Suppressor macrophage treated with lipopolysaccharide for 4 hours (primary cell): ENCODE results near the gene NXPE1.

ENCODE experiments used
- DNase-seq: peaks from one replicate; pipeline ENCODE4 v3.0.0-alpha.2; 2020

Gene NXPE1

DNA sequence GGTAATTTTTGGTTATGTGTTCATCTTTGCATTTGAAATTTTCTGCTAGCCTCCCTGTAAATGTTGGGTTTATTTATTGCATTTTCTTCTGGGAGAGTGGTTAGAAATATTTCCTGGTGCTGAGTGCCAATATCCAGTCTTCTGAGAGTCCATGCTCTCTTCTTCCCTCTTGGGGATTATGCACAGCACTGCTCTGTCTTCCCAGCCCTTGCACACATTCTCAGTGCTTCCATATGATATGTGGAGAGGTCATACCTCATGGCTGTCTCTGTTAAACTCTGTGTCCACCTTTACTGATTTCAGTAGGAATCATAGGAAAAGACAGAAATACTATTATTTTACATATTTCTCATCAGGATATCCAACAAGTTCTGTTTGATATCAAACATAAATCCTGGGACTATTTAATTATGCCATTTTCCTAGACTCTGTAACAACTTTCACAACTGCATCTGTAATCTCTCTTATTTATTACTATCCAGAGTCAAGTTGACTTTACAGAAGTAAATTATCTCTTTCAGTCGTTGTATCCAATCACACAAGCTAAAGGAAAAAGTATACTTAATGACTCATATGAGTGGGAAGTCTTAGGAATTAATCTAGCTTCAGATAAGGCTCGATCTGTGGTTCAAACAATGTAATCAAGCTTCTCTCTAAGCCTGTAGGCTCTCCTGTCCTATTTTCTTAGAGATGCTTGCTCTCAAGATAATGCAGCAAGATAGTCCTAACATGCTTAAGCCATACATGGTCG lies 2.7 kb upstream of the NXPE1 start:
- DNase-seq, result no peak

DNA sequence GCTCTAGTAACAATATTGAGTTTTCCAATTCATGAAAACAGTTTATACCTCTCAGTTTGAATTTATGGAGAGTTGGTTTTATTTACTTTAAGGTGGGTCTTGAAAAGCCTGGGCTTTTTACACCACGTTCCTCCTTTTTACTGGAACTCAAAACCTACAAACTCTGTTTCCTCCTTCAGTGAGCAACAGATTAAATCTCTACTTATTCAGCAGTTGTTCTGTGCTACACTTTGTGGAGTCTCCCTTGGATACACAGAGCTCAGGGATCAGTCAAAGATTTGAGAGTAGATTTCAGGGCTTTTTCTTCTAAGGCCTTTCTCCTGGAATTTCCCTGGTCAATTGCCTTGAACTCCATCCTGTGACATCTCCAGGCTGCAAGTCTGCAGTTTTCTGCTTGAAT lies 3.5 kb downstream of the NXPE1 start:
- DNase-seq, result no peak

DNA sequence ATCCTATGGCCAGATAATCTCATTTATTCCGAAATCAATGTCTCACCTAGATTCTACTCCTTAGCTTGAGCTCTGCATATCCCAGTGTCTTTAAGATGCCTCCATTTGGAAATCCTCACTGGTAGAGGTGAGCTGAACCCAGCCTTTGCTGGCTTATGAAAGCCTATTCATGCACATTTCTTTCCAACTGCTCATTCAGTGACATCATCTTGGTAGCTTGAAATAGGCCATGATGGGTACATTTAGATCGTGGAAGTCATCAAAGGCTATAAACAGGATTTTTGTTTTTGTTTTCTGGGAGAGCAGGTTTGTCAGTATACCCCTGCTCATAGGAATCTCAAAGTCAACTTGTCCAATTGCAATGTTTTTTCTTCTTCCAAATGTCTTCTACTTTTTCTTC lies 6.0 kb downstream of the NXPE1 start:
- DNase-seq, result no peak

DNA sequence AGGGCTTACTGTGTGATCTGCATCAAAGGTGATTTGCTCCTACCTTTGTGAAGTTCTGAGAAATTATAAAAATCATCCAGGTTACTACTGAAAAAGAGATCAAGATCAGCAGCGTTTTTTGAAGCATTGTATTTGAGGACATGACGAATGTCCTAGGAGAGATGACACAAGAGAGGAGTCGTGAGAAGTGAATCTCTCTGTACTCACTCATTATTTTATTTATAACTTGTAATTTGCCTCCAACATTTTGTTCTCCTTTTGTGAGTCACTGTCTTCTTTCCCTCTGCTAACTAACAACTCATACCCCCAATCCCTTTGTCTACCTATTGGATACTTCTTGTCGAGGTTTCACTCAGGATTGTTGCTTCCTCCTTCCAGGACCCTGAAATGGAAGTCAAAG lies 8.6 kb downstream of the NXPE1 start:
- no peak for DNase-seq

DNA sequence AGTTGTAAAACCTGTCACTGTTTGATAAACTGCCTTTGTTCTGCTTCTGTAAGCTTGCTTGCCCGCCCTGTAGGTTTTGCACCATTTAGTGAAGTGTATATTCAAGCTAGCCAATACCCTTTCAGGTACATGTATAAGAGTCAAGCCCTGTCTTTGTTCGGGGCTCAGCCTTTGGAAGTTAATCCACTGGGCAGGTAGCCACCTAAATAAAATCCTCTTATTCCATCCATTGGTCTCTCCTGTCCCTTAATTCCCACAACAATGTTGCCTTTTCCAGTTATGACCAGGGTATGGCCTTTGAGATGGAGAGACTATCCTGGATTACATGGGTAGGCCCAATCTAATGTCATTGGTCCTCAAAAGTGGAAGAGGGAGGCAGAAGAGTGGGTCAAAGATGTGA lies 34.0 kb downstream of the NXPE1 start:
- no peak for DNase-seq

DNA sequence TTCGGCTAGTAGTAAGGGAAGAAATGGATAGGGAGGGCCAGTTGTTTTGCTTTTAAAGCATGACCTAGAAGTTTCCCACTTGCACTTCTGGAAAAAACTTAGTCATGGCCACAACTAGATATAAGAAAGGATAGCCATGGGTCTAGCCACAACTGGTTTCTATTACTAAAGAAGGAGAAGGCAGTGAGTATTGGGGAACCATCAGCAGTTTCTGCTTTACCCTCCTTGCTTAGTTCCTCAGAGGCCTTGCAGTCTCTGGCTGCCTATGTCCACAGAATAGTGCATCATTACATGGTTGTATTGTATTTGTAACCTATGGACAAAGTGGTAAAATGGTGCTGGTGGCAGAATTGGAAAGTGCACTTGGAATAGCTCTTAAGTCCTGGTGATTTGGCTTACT lies 35.6 kb downstream of the NXPE1 start:
- no peak for DNase-seq

DNA sequence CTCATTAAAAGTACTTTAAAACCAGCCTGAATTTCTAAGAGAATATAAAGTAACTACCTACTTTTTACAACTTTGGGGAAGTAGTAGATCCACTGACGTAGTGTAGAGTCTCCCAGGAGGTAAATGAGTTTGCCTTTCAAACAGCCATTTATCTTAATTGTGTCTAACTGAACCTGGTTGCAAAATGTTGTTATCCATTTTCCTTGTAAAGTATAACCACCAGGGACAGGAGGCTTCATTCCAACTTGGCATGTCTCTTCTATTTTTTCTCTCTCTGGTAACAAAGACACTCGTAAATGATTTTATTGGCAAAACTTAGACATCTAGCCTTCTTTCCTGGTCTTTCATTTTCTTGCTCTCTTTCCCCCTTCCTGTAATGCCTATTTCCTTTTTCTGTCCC lies 36.9 kb downstream of the NXPE1 start:
- no peak for DNase-seq

DNA sequence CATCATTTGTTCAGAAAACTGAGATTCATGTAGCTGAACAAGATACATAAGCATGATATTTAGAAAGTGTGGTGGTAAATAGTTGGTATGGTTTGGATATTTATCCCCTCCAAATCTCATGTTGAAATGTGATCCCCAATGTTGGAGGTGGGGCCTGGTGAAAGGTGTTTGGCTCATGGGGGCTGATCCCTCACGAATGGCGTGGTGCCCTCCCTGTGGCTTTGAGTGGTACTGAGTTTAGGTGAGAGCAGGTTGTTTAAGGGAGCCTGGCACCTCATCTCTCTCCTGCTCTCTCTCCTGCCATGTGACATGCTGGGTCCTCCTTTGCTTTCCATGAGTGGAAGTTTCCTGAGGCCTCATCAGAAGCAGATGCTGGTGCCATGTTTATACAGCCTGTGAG lies 48.1 kb downstream of the NXPE1 start:
- no peak for DNase-seq

DNA sequence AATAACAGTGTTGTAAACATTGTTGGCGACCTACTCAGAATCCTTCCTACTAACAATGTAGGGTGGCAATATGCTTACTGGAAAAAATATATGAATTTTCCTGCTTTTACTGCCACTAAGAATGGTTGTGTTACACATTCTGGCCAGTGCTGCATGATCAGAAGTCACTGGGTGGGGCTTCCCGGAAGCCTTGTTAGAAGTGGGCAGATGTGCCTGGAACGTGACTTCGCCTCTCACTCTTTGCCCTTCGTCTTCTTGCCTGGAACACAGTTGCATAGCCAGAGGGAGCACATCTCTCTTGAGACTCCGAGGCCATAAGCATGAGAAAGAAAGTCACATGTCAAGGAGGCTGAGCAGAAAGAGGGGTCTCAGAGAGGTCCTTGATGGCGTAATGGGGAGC lies 48.6 kb downstream of the NXPE1 start:
- DNase-seq, result no peak

DNA sequence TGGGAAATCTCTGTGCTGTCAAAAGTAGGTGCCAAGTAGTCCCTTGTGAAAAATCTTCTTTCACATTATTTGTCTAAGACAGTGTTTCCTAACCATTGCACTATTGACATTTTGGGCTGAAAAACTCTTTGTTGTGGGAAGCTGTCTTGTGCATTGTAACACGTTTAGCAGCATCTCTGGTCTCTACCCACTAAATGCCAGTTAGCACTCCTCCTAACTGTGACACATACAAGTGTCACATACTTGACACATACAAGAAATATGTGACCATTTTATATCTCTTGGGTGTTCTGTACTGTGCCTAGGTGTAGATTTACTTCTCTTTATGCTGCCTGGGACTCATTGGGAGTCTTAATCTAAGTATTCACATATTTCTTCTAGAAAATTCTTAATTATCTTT lies 57.8 kb downstream of the NXPE1 start:
- DNase-seq, result no peak

DNA sequence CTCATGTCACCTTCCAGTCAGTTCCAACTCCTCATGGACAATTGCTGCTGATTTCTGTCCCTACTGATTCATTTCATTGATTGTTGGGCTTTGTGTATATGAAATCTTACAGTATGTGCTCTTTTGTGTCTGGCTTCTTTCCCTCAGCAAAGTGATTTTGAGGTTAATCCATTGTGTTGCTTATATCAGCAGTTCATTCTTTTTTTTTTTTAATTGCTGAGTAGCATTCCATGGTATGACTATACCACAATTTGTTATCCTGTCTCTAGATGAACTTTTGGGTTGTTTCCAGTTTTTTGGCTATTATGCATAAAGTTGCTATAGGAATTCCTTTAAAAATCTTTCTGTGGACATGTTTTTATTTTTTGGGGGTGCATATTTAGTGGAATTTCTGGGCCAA lies 59.9 kb downstream of the NXPE1 start:
- DNase-seq, result no peak

DNA sequence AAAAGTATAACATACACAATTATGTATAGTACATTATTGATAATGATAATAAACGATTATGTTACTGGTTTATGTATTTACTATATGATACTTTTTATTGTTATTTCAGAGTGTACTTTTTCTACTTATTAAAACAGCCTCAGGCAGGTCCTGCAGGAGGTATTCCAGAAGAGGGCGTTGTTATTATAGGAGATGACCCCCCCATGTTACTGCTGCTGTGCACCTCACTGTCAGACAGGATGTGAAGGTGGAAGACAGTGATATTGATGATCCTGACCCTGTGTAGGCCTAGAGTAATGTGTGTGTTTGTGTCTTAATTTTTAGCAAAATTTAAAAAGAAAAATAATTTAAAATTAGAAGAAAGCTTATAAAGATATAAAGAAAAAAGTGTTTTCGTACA lies 62.8 kb downstream of the NXPE1 start:
- DNase-seq, result no peak

DNA sequence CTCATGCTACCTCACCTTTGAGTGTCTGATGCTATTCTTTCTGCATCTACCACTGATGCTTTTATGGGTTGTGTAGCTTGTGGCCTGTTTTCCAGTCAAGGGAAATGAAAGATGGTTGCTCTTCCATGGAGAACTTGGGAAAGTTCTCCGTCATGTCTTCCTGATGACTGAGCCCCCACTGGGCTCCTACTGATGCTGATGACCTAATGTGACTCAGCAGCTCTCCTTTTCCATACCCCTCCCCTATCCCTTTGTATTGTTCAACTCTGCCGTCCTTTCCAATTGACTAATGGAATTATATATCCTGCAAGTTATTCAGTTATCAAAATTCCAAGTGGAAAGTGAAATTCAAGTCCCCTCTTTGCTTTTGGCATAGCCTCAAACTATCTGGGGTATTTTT lies 75.8 kb downstream of the NXPE1 start:
- DNase-seq, result no peak

DNA sequence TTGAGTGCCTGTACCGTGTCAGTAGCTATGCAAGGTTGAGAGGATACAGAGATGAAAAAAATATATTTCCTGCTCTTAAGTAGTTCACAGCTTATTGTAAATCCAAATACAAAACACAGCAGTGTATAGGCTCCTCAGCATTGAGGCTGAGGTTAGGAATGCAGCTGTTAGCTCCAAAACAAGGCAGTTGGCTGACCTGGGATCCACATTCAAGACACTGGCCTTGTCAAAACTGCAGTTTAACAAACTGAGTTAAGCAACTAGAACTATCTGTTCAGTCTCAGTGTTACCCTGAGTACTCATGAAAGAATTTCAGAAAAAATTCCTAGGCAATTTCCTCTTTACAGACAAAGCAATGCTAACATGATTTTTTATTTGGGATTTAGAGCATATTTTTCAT lies 77.6 kb downstream of the NXPE1 start:
- DNase-seq, result no peak

DNA sequence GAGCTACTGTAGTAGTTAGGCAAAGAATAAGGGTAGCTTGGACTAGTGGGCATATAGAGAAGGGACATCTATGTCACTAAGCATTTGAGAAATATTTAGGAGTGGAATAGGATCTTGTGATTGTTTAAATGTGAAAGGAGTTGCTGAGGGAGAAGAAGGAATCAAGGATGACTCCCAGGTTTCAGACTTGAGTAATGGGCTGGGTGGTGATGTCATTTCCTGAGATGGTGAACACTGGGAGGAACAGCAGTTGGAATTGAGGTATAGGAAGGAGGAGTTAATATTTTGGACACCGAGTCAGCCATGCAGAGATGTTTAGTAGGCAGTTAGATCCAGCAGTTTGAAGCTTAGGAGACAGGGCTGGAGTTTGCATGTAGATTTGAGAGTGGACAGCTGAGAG lies 80.3 kb downstream of the NXPE1 start:
- DNase-seq, result no peak

DNA sequence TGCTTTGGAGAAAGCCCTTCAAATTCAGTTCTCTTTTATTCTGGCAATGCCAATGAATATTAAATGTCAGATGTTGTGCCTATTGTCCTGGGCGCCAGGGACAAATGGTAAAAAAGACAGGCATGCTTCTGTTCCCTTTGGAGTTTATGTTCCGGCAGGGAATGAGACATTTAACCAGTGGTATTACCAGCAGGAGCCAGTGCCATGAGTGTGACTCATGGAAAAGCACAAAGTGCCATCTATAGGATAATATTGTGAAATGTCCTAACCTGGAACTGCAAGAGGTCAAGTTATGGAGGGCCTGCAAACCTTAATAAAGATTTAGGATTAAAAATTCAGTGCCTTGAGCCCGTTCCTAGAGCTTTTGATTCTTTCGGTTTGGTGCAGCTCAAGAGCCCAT lies 80.9 kb downstream of the NXPE1 start:
- DNase-seq, result no peak

DNA sequence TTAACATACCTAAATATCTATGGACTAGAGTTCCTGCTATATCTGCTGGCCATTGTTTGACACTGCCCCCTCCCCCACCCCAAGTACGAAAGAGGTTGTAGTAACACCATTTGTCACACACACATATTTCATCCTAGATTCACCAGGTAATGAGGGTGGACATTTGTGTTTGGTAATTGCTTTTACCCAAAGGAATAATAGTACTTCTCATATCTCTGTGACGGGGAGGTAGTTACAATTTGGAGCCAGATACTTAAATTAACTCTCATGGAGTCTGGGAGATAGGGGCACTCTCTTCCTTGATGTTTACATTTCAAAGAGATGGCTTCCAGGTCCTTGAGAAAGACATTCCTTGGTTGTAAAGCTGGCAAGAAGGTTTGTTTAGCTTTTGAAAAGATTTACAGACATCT lies 81.7 kb downstream of the NXPE1 start:
- no peak for DNase-seq

DNA sequence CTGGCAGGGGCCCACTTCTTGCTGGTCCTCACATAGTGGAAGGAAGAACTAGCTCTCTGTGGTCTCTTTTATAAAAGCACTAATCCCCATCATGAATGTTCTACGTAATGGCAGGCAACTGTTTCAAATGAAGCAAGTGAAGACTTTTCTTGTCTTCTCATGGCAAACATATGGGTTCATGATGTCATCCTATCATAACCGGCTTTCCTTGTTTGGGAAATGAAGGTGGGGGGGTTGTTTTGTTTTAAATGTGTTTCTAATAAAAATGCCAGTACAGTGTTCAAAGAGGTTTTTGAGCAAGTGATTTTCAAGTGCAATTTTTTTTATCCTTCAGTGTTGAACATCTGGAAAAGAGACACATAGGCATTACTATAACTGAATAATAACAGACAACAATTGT lies 87.0 kb downstream of the NXPE1 start:
- no peak for DNase-seq
